Astrocyte (in vitro differentiated cells and primary cell): ENCODE data around the gene COQ9.

ENCODE experiments used
- CTCF ChIP-seq: IDR thresholded peaks from 2 replicates; pipeline ENCODE4 v1.5.1; 2011; ENCODE audit warnings: low read depth, mild to moderate bottlenecking, inconsistent platforms, low read length, moderate library complexity; ENCODE audit not compliant: insufficient read depth
- EZH2 ChIP-seq: IDR thresholded peaks from 2 replicates; pipeline ENCODE4 v1.6.1; 2012; ENCODE audit warnings: mild to moderate bottlenecking, low read length, inconsistent platforms; ENCODE audit not compliant: insufficient read depth

GRCh38 chr16:57472665-57473060 lies 25.4 kb downstream of the COQ9 start:
- TF ChIP-seq CTCF (no peak), EZH2 (no peak)
